Stimulated activated naive CD8-positive, alpha-beta T cell treated with anti-CD3 and anti-CD28 coated beads, Interleukin-15, Interleukin-2, amounts not matched to agents 100 U/mL and 50 U/mL, for 24 hours (primary cell): Measurements from ENCODE around the gene GPSM1.
"Not testable (repeated sequence)": the region's sequence is repeated elsewhere in the genome, so short reads cannot be mapped to it uniquely, and the experiment has no call there.

Source experiments
- ATAC-seq: fragments of 150-1000 bp; cut with Tn5 transposase; one replicate; pipeline ENCODE4 v1.10.0; 2021
- DNase-seq: peaks from one replicate; pipeline ENCODE4 v3.0.0; 2021

The GPSM1 gene

GRCh38 chr9:136345281-136346156, 18.2 kb downstream of the GPSM1 start:
- no peak for DNase-seq
- no peak for ATAC-seq

GRCh38 chr9:136346157-136346481, 18.8 kb downstream of the GPSM1 start:
- DNase-seq = no peak
- no peak for ATAC-seq

- no peak for ATAC-seq
- DNase-seq = no peak
Observed at GRCh38 chr9:136346927-136347465, 19.7 kb downstream of the GPSM1 start.

- no peak for DNase-seq
- ATAC-seq = no peak
Observed at GRCh38 chr9:136347472-136348256, 20.3 kb downstream of the GPSM1 start.

GRCh38 chr9:136348691-136349090, 21.4 kb downstream of the GPSM1 start:
- no peak for ATAC-seq
- no peak for DNase-seq

- ATAC-seq (no peak), DNase-seq (no peak)
Observed at GRCh38 chr9:136349546-136349945, 22.2 kb downstream of the GPSM1 start.

- DNase-seq = no peak
- no peak for ATAC-seq
Observed at GRCh38 chr9:136351252-136351800, 24.0 kb downstream of the GPSM1 start.

- not testable (repeated sequence) for DNase-seq, ATAC-seq
Observed at GRCh38 chr9:136351868-136352267, 24.5 kb downstream of the GPSM1 start.

- ATAC-seq (no peak), DNase-seq (no peak)
Observed at GRCh38 chr9:136352682-136353081, 25.3 kb downstream of the GPSM1 start.

- no peak for ATAC-seq
- no peak for DNase-seq
Observed at GRCh38 chr9:136353088-136353487, 25.7 kb downstream of the GPSM1 start.

- DNase-seq = no peak
- no peak for ATAC-seq
Observed at GRCh38 chr9:136353757-136354488, 26.6 kb downstream of the GPSM1 start.

GRCh38 chr9:136354592-136355085, 27.3 kb downstream of the GPSM1 start:
- DNase-seq (no peak), ATAC-seq (no peak)

- DNase-seq = no peak
- ATAC-seq = no peak
Observed at GRCh38 chr9:136355616-136356557, 28.5 kb downstream of the GPSM1 start.

- ATAC-seq (no peak), DNase-seq (no peak)
Observed at GRCh38 chr9:136357202-136357725, 29.9 kb downstream of the GPSM1 start.

GRCh38 chr9:136358016-136358415, 30.7 kb downstream of the GPSM1 start:
- ATAC-seq (no peak), DNase-seq (no peak)

GRCh38 chr9:136358888-136359287, 31.5 kb downstream of the GPSM1 start:
- DNase-seq (no peak), ATAC-seq (no peak)

- DNase-seq = no peak
- ATAC-seq = no peak
Observed at GRCh38 chr9:136359774-136360718, 32.7 kb downstream of the GPSM1 start.

GRCh38 chr9:136361047-136361753, 33.9 kb downstream of the GPSM1 start:
- ATAC-seq = no peak
- DNase-seq = no peak
